K562 (cell line): ENCODE results near the gene NEK5. TPM values are rescaled to one million over a fixed set of nuclear protein-coding genes. Genes with fewer than 3 reads are reported as not detected.

Experiments used
- BACH1 ChIP-seq: fragments of 200-800 bp; sonication (Bioruptor generic); IDR thresholded peaks from 2 replicates; pipeline ENCODE4 v1.6.1; 2016; ENCODE audit warnings: missing genetic modification characterization, missing compliant biosample characterization
- CEBPG ChIP-seq, 3 experiments: fragments of 200-800 bp in 1 of 3; sonication (Bioruptor generic) in 1 of 3; sonication (generic) in 1 of 3; formaldehyde crosslinking in 1 of 3; IDR thresholded peaks in 2 of 3; conservative IDR thresholded peaks in 1 of 3; 2 replicates each; pipeline versions ENCODE4 v1.6.1 to v1.8.0; 2016 to 2022; ENCODE audit warnings: missing compliant biosample characterization in 2 of 3, missing genetic modification characterization in 2 of 3, mild to moderate bottlenecking in 1 of 3, missing genetic modification reagents in 1 of 3
- CREBBP ChIP-seq: IDR thresholded peaks from one replicate; pipeline ENCODE4 v1.6.1; 2012; ENCODE audit warnings: low read depth, mild to moderate bottlenecking, control low read depth, inconsistent platforms, low read length
- ETV6 ChIP-seq, 3 experiments: fragments of 150-350 bp in 1 of 3; sonication (generic) in 1 of 3; formaldehyde crosslinking in 1 of 3; IDR thresholded peaks; 2 replicates each; pipeline versions ENCODE4 v1.6.1 to v1.8.0; 2014 to 2022; ENCODE audit warnings: borderline replicate concordance in 2 of 3, low read depth in 2 of 3, antibody characterized with exemption in 1 of 3, low read length in 1 of 3, mild to moderate bottlenecking in 1 of 3, missing genetic modification reagents in 1 of 3
- JUN ChIP-seq, 2 experiments: sonication (generic) in 1 of 2; formaldehyde crosslinking in 1 of 2; IDR thresholded peaks; 2 replicates each; pipeline versions ENCODE4 v1.6.1 to v1.8.0; 2012 to 2022; ENCODE audit warnings: borderline replicate concordance in 2 of 2, mild to moderate bottlenecking in 2 of 2, improper control_type of control experiment in 1 of 2, low read depth in 1 of 2, low read length in 1 of 2, missing genetic modification reagents in 1 of 2
- TGIF2 ChIP-seq: sonication (generic); formaldehyde crosslinking; IDR thresholded peaks from 2 replicates; pipeline ENCODE4 v1.8.1; 2022; ENCODE audit warnings: mild to moderate bottlenecking, missing genetic modification reagents, moderate library complexity
- TRIM25 ChIP-seq: fragments of 450-650 bp; IDR thresholded peaks from 2 replicates; pipeline ENCODE4 v1.7.0; 2016; ENCODE audit warnings: borderline replicate concordance
- ZNF124 ChIP-seq: sonication (generic); formaldehyde crosslinking; IDR thresholded peaks from 2 replicates; pipeline ENCODE4 v1.8.1; 2022; ENCODE audit warnings: missing genetic modification reagents
- polyA plus RNA-seq, 8 experiments: library from polyadenylated mRNA; depleted of rRNA in 4 of 8; stranded (reverse) in 5 of 8; unstranded in 3 of 8; fragments of >200 nt; fragmentation: Nextera tagmentation in 2 of 8; fragmentation: Illumina TruSeq in 1 of 8; extraction: Ambion mirVana in 2 of 8; extraction: Trizol in 1 of 8; gene quantifications; 2 replicates each; pipeline versions ENCODE4 v1.2.1 to v1.2.3, GENCODE V29; 2011 to 2014; ENCODE audit warnings: inconsistent platforms in 1 of 8, missing spikeins in 1 of 8
- total RNA-seq, 7 experiments: library from RNA; depleted of rRNA in 6 of 7; stranded (reverse); fragments of >200 nt in 6 of 7; fragmentation: Illumina TruSeq in 2 of 7; extraction: Trizol in 2 of 7; gene quantifications; 2 replicates each; pipeline versions ENCODE4 v1.2.1 to v1.2.3, GENCODE V29; 2011 to 2021; ENCODE audit warnings: low replicate concordance in 1 of 7
- TF ChIP-seq, protein P1 (sequence below): fragments of 200-600 bp; sonication (generic); IDR thresholded peaks from one replicate; pipeline ENCODE4 v1.6.1; 2012; ENCODE audit warnings: mild to moderate bottlenecking, low read depth, low read length, inconsistent platforms
- TF ChIP-seq, protein P2 (sequence below): sonication (generic); formaldehyde crosslinking; IDR thresholded peaks from 2 replicates; pipeline ENCODE4 v1.8.0; 2022; ENCODE audit warnings: mild to moderate bottlenecking, missing genetic modification reagents

Gene NEK5
- total and polyA plus RNA-seq, 9 of the 15 experiments (the other 6 are each of a cell fraction or from before 2014, with no cell fraction given) = 0.09 to 0.44 (median 0.33) TPM

DNA sequence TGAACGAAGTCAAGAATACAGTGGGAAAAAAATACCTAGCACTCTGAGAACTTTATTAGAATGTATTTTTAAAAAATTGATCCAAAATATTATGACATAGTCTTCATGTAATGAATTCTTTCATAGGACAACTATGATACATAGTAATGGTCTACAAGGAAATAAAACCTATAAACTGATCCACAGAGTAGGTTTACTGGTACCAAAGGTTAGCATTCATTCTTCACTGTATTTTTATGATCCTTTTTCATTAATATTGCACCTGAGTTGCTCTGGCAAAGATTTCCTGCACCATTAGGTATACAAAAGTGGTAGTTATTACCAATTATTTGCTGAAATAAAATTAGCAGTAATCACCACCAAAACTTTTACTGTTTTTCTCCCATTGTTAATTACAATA is 26.3 kb upstream of the NEK5 start (continued):
- TF ChIP-seq, protein P1, sequence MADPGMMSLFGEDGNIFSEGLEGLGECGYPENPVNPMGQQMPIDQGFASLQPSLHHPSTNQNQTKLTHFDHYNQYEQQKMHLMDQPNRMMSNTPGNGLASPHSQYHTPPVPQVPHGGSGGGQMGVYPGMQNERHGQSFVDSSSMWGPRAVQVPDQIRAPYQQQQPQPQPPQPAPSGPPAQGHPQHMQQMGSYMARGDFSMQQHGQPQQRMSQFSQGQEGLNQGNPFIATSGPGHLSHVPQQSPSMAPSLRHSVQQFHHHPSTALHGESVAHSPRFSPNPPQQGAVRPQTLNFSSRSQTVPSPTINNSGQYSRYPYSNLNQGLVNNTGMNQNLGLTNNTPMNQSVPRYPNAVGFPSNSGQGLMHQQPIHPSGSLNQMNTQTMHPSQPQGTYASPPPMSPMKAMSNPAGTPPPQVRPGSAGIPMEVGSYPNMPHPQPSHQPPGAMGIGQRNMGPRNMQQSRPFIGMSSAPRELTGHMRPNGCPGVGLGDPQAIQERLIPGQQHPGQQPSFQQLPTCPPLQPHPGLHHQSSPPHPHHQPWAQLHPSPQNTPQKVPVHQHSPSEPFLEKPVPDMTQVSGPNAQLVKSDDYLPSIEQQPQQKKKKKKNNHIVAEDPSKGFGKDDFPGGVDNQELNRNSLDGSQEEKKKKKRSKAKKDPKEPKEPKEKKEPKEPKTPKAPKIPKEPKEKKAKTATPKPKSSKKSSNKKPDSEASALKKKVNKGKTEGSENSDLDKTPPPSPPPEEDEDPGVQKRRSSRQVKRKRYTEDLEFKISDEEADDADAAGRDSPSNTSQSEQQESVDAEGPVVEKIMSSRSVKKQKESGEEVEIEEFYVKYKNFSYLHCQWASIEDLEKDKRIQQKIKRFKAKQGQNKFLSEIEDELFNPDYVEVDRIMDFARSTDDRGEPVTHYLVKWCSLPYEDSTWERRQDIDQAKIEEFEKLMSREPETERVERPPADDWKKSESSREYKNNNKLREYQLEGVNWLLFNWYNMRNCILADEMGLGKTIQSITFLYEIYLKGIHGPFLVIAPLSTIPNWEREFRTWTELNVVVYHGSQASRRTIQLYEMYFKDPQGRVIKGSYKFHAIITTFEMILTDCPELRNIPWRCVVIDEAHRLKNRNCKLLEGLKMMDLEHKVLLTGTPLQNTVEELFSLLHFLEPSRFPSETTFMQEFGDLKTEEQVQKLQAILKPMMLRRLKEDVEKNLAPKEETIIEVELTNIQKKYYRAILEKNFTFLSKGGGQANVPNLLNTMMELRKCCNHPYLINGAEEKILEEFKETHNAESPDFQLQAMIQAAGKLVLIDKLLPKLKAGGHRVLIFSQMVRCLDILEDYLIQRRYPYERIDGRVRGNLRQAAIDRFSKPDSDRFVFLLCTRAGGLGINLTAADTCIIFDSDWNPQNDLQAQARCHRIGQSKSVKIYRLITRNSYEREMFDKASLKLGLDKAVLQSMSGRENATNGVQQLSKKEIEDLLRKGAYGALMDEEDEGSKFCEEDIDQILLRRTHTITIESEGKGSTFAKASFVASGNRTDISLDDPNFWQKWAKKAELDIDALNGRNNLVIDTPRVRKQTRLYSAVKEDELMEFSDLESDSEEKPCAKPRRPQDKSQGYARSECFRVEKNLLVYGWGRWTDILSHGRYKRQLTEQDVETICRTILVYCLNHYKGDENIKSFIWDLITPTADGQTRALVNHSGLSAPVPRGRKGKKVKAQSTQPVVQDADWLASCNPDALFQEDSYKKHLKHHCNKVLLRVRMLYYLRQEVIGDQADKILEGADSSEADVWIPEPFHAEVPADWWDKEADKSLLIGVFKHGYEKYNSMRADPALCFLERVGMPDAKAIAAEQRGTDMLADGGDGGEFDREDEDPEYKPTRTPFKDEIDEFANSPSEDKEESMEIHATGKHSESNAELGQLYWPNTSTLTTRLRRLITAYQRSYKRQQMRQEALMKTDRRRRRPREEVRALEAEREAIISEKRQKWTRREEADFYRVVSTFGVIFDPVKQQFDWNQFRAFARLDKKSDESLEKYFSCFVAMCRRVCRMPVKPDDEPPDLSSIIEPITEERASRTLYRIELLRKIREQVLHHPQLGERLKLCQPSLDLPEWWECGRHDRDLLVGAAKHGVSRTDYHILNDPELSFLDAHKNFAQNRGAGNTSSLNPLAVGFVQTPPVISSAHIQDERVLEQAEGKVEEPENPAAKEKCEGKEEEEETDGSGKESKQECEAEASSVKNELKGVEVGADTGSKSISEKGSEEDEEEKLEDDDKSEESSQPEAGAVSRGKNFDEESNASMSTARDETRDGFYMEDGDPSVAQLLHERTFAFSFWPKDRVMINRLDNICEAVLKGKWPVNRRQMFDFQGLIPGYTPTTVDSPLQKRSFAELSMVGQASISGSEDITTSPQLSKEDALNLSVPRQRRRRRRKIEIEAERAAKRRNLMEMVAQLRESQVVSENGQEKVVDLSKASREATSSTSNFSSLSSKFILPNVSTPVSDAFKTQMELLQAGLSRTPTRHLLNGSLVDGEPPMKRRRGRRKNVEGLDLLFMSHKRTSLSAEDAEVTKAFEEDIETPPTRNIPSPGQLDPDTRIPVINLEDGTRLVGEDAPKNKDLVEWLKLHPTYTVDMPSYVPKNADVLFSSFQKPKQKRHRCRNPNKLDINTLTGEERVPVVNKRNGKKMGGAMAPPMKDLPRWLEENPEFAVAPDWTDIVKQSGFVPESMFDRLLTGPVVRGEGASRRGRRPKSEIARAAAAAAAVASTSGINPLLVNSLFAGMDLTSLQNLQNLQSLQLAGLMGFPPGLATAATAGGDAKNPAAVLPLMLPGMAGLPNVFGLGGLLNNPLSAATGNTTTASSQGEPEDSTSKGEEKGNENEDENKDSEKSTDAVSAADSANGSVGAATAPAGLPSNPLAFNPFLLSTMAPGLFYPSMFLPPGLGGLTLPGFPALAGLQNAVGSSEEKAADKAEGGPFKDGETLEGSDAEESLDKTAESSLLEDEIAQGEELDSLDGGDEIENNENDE = no peak
- TF ChIP-seq TGIF2 (CRISPR knock-in tag) (no peak), BACH1 (tag) (no peak), JUN (IDR thresholded peaks at IDR 0.05; ENCODE audit: borderline replicate concordance, low read depth, low read length) (no peak), JUN (CRISPR knock-in tag; IDR thresholded peaks at IDR 0.05; ENCODE audit: borderline replicate concordance) (no peak), CREBBP (no peak), ETV6 (IDR thresholded peaks at IDR 0.05; ENCODE audit: borderline replicate concordance in 1 of 2, low read depth in 2 of 2, low read length in 1 of 2) (no peak), ETV6 (CRISPR knock-in tag; IDR thresholded peaks at IDR 0.05; ENCODE audit: borderline replicate concordance) (no peak), TRIM25 (no peak), ZNF124 (CRISPR knock-in tag) (no peak), CEBPG (CRISPR knock-in tag; IDR thresholded peaks at IDR 0.05) (no peak), CEBPG (tag; conservative IDR thresholded peaks at IDR 0.05 in 1 of 2, IDR thresholded peaks at IDR 0.05 in 1 of 2) (no peak)
- TF ChIP-seq, protein P2, sequence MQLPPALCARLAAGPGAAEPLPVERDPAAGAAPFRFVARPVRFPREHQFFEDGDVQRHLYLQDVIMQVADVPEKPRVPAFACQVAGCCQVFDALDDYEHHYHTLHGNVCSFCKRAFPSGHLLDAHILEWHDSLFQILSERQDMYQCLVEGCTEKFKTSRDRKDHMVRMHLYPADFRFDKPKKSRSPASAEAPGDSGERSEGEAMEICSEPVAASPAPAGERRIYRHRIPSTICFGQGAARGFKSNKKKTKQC (CRISPR knock-in tag) = no peak
